ENCODE measurements around the gene ZEB1.

DNA sequence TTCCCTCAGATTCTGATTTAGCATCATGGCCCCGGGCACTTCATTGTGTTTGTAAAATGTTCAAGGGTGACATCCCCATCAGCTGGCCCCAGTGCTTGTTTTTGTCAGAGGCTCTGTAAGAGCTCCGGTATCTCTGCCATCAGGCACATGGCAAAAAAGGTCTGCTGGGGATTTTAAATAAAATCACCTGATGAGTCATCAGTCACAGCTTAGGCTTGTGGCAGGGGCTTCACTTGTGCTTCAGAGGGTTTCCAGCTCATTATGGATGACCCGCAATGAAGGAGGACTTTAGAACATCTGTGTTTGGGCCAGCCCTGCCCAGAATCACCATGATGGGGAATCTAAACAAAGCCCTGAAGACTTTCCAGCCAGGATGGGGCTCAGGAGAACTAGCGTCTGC lies 259.9 kb downstream of the ZEB1 start:
- no peak for TF ChIP-seq FOXP2 (optimal IDR thresholded peaks at IDR 0.05; ENCODE audit: control extremely low read depth, extremely low read length, insufficient read depth)
- no peak for TF ChIP-seq EZH2 (IDR thresholded peaks at IDR 0.05)
- TF ChIP-seq POLR2AphosphoS5 (IDR thresholded peaks at IDR 0.05; ENCODE audit: borderline replicate concordance, low read depth, low read length), result no peak
